GM11168 (cell line): ENCODE data around the gene C1orf50.

Source experiments
- in situ Hi-C: fragments of 300-500 bp; cut with MboI; formaldehyde crosslinking; loops from one replicate; pipeline ENCODE4 v1.12.0; 2022; ENCODE audit warnings: low sequenced_read_pairs; ENCODE audit not compliant: unreplicated experiment

Gene C1orf50

DNA sequence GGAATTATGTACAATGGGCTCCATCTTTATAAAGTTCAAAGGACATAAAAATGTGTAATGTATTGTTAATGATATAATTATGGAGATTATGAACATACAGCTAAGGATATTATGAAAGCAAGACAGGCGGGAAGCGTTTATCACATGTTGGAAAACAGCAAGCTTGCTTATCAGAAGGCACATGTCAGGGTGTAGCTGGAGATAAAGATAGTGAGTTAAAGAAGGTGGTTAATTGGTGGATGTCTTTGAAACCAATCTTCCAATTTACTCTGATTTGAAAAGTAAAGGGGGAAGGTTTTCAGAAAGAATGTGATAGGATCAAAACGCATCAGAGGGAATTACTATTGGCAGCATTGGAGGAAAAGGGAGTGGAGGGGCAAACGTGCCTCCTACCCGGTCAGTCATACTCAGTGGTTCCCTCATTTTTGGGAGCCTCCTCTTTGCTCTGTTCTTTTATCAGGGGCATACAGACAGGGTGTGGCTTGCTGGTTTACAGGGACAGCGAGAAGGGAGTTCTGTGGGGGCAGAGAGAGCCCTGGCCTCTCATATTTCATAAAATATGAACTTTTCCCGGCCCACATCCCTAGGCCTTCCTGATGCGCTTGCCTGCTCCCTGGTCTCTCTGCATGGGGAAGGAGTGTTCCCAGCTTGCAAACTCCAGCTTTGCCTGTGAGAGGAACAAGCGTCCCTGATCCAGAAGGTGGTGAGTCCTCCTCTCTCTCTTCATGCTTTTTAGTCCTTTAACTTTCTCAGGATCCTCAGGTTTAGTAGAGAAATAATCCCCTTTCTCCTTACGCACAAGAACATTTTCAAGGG is 58.2 kb downstream of the C1orf50 start:
- in situ Hi-C loops, result no loop called here
